NCI-H510A (cell line): ENCODE data around the gene KLHL7.
A peak's percentile ranks its signal among the peaks of the same experiment; 100 is the strongest.
"Not testable (repeated sequence)": the region's sequence is repeated elsewhere in the genome, so short reads cannot be mapped to it uniquely, and the experiment has no call there.

Experiments
- DNase-seq: peaks from one replicate; lab custom pipeline; 2025; lab: John Stamatoyannopoulos, UW

The KLHL7 gene

DNA sequence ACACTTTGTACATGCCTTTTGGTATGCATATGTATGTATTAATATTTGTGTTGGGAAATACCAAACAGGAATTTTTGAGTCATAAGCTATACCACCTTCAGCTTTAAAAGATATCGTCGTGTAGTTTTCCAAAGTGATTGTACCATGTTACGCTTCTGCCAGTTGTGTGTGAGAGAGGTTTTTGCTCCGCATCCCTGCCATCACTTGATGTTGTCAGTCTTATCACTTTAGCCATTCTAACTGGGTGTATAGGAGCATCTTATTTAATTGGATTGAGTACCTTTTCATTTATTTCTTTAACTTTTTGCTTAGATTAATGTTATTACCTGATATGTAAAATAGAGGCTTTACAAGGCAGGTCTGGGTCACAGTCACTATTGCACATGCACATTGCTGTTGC is 3.4 kb downstream of the KLHL7 start:
- DNase-seq, result no peak

DNA sequence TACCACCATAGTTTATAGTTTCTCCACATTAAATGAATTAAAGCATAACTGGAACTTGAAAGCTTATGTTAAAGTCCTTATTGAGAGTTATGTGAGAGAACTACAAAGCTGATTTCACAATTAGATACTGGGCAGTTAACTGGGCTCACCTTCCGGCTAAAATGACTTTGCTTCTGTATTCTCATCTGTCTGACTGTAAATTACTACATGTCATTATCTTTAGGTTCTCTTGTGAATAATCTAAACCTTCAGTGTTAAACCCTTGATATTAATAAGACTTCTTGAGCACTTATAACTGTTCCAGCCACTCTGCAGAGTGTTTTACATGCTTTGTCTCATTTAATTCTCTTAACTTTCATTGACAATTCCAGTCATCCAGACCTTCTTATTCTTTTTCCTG is 3.9 kb downstream of the KLHL7 start:
- no peak for DNase-seq

DNA sequence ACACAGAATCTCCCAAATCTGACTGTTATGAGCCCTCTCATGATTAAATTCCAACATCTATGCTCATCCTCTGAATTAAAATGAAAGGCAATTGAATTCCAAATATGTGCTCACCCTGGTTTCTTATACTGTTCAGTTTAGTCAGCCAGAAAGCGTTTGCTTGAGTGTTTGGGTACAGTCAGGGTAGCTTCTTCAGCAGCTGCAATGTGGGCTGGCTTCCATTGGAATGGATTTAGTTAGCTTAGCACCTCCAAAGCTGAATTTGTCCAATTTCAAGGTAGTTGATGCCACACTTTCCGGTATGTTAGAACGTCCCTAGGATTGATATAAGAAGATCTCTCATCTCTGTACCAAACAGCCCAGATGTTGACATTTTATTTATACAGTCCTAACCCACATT is 9.3 kb downstream of the KLHL7 start:
- no peak for DNase-seq

DNA sequence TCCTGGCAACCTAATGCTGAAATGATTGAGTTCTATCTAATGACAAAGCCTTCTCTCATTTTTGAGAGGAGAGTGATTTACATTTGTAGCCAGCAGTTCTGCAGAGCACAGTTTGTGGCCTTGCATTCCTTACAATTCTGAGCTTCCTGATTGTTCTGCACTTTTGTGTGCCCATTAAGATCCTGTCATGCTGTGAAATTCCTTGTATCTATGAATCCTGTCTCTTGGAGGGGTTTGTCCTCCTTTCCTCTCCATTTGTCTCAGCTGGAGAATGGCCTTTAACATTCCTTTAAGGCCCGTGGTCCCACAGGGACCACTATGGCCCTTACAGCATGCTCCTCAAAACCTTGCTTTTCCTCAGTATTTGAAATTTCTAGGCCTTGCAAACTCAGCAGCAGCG is 10.4 kb downstream of the KLHL7 start:
- DNase-seq, result no peak

DNA sequence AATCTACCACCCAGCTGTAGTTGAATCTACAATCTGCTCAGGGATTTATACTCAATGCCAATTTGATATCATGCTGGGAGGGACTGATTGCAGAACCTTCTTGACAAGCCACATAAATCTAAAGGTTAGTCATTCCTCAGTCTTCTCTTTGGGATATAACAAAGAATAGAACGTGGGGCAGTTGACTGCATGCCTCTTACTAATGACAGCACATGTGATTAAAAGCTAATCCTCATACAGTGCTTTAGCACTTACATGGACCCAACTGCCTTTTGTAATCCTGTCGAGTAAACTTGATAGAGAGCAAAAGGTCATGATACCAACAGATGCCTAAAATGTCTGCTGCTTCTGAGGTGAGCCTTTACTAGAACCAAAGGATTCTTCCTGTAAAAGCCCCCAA is 12.3 kb downstream of the KLHL7 start:
- DNase-seq, result no peak

DNA sequence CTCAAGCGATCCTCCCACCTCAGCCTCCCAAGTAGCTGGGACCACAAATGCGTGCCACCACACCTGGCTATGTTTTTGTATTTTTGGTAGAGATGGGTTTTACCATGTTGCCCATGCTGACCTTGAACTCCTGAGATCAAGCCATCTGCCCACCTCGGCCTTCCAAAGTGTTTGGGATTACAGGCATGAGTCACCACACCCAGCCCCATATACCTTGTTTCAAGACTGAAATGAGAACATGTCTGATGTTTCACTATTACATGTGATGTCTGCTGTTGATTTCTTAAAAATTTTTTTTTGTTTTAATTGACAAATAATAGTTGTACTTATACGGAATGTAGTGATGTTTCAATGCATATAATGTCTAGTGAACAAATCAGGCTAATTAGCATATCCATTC is 14.5 kb downstream of the KLHL7 start:
- DNase-seq, result no peak

DNA sequence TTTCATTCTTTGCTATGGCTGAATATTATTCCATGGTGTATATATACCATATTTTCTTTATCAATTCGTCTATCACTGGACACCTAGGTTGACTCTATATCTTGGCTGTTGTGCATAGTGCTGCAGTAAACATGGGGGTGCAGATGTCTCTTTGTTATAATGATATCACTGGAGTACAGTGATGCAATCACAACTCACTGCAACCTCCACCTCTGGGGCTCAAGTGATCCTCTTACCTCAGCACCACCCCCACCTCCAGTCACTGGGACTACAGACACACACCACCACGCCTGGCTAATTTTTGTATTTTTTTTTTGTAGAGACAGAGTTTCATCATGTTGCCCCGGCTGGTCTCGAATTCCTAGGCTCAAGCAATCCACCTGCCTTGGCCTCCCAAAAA is 15.6 kb downstream of the KLHL7 start:
- DNase-seq, result no peak

DNA sequence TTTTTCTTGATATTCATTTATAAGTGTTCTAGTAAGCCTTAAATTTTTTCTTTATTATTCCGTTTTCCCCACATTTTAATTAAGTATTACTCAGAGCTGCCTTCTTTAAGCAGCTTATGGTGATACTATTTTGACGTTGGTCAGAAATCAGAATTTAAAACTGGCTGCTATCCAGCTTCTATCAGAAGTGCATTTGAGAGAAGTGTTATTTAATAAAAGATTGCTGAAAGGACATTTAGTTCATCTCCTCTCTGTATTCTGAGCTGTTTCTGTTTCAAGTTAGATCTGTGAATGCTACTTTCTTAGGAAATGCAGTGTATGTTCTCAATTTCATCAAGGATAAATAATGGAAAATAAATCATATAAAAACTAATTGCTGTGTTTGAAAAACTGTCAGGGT is 17.4 kb downstream of the KLHL7 start:
- no peak for DNase-seq

DNA sequence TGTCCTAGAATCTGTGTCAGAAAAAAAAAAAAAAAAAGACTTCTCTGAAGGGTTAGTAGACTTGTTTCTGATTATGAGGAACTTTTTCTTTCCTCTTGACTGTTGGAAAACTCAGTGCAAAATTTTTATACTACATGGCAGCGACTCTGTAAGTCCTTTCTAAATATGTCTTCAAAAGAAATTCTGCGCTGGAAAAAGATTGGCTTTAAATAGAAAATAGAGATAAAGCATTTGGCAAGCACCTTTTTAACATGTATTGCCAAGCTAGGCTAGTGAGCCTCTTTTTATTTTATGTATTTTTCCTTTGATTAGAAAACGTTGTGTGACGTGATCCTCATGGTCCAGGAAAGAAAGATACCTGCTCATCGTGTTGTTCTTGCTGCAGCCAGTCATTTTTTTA is 17.9 kb downstream of the KLHL7 start:
- no peak for DNase-seq

DNA sequence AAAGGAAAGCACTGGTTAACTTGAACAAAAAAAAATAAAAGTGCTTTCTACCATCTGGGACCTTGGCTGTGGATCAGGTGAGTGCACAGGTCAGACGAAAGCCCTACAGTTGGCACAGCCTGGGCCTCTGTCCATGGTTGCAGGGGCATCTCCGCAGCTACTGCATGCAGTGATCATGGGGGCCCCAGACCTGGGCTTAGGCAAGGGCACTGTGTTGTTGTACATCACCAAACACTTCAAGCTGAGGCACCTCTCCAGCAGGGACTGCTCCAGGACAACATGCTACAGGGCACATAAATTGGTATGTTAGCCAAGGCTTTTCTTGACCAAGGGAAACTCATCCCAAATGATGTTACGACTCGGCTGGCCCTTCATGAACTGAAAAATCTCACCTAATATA is 23.5 kb downstream of the KLHL7 start:
- no peak for DNase-seq

DNA sequence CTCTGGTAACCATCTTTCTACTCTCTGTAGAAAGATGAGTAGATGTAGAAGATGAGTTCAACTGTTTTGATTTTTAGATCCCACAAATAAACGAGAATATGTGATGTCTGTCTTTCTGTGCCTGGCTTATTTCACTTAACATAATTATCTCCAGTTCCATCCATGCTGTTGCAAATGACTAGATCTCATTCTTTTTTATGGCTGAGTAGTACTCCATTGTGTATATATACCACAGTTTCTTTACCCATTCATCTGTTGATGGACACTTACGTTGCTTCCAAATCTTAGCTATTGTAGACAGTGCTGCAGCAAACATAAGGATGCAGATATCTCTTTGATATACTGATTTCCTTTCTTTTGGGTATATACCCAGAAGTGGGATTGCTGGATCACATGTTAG is 26.2 kb downstream of the KLHL7 start:
- not testable (repeated sequence) for DNase-seq

DNA sequence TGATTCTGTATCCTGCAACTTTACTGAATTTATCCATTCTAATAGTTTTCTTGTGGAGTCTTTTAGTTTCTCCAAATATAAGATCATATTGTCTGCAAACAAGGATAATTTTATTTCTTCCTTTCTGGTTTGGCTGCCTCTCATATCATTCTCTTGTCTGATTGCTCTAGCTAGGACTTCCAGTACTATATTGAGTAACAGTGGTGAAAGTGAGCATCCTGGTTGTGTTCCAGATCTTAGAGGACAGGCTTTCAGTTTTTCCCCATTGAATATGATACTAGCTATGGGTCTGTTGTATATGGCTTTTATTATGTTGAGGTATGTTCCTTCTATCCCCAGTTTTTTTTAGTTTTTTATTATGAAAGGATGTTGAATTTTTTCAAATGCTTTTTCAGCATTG is 28.2 kb downstream of the KLHL7 start:
- no peak for DNase-seq

DNA sequence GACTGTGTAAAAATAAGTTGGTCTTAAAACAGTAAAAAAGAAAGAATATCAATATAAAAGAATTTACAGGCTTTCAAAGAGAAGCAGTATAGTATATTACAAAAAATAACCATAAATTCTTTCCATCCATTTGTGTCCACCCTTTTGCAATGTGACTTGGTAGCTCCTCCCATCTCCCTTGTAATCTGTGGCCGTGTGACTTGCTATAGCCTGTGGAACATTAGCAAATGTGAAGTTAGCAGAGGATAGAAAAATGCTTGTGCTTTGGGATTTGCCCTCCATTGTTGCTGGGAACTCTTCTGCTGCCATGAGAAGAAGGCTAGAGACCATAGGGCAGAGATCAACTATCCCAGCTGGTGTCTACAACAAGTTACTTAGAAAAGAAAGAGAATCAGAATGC is 30.2 kb downstream of the KLHL7 start:
- no peak for DNase-seq

DNA sequence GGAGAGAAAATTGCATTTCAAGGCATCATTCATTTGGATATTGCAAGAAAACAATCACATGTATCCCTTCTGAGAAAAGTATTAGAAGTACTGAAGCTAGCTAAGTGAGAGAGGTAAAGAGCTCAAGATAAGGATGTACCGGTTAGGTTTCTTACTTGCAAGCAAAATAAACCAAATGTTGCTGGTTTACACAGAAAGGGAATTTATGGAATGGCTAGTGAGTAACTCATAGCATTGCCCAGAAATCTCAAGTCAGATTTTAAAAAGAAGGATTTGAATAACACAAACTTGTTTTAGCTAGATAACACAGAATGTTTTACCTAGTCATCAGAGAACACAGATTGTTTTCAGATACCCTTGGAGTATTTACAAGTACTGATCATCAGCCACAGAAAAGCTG is 30.6 kb downstream of the KLHL7 start:
- no peak for DNase-seq

DNA sequence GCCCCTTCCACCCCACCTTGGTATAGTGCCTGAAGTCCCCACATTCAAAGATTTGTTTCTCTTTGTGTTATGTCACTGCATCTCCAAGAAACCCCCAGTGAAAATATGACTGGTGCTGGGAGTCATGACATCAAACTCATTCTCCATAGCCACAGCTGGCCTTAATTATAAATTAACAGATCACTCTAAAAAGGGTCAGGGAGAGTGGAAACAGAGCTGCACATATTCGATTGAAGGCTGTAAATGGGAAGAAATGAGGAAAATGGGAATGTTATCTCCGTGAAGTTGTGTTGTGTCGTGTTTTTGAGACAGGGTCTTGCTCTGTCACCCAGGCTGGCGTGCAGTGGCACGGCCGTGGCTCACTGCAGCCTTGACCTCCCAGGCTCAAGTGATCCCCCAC is 52.1 kb downstream of the KLHL7 start:
- DNase-seq, result no peak

DNA sequence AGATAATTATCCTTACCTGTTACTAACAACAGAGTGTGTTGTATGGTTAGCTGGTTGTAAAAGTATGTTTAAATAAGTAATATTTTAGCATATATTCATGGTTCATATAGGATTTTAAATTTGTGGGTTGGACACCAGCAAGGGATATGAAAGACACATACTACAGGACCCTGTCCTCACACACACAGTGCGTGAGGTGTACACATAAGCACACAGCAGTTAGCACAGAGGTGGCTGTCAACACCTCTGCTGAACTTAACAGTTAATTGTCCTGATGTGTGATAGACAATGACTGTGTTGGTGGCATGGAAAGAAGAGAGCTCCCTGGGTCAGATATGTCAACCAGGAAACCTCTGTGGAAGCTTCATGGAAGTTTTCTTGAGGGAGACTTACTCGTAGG is 53.0 kb downstream of the KLHL7 start:
- DNase-seq, result no peak

DNA sequence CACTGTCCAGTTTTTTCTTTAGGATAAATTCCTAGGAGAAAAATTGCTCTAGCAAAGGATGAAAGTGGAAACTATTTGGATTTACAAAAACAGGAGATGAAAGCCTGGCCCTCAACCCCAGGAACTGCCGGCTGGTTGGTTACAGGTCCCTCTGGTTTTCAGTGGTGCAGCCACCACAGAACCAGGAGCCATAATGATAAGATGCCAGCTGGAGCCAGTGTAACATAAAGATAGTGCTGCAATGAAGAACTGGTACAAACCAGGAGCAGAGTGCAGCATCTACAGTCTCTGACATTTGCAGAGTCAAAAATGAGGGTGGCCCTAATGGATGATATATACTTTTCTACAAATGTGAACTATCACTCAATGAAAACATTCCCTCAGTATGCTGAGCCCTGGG is 55.9 kb downstream of the KLHL7 start:
- no peak for DNase-seq

DNA sequence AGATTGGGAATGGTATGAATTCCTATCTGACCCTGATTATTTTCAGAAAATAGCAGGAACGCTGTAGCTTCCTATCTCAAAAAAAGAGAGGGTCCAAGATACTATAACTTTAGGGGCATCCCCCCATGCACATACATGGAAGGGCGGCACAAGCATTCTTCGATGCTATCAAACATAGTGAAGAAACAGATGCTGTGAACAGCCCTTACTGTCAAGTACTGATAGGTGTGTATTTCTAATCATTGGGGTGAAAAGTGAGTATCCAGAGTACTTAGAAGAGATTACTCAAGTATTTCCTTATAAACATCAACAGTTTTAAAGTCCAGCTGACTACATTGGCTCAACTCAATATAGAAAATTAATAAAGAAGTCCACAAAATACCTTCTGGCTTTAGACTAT is 59.3 kb downstream of the KLHL7 start:
- DNase-seq, result no peak

DNA sequence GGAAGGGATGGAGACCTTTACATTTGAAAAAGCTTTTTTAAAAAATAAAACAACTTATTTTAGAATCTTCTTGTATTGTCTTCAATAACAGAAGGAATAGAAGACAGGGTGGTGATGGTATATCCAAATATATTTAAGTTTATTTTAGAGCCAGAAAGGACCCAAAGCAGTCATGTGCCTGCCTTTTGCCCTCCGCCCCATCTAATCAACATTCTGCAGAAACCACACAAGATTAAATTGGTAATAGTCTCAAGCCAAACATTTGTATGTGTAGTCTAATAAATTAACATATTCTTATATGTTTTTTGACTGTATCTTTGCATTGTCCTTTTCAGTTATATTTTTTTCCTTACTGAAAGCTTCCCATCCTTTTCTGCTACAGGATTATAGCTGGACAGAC is 59.7 kb downstream of the KLHL7 start:
- DNase-seq, result no peak

DNA sequence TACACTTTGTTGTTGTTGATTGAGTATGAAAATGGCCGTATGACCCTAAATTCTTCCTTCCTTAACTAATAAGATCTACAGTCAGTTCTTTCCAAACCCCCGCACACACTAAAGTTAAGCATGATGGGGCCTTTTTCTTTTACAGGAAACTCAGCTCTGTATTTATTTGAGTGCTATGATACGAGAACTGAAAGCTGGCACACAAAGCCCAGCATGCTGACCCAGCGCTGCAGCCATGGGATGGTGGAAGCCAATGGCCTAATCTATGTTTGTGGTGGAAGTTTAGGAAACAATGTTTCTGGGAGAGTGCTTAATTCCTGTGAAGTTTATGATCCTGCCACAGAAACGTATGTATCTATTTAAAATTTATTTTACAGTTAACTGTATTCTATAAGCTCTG is 62.1 kb downstream of the KLHL7 start:
- no peak for DNase-seq

DNA sequence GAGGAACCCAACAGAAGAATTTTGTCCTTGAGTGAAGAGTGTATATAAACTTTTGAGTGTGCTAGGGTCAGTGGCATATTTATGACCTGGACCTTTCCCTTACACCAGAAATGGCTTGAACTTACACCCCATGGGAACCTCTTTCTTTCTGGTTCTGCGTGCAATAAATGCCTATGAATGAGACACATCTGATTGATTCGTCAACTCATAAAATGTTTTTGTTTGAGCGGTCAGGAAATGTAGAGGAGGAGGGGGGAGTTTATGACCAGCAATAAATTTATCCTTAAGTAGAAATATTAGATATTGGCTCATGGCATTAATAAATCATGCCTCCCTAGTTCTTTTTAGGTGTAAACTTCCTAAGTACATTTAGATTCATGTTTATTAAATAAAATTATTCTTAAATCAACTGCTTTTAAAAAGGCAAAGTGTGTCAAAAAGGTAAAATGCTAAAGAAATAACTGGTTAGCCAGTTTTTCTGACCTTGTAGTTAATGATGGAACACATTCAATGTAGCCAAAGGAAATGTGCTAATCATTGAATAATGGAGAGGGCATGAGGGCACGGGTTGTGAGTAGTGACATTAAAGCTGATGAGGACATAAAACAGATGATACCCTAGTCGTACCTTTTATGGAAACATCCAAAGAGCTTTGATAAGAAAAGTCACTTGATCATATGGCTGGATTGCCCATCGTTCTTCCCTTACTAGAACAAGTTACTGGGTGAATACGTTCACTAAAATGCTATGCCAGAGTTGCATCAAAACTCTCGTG is 62.7 kb downstream of the KLHL7 start:
- DNase-seq, result no peak

DNA sequence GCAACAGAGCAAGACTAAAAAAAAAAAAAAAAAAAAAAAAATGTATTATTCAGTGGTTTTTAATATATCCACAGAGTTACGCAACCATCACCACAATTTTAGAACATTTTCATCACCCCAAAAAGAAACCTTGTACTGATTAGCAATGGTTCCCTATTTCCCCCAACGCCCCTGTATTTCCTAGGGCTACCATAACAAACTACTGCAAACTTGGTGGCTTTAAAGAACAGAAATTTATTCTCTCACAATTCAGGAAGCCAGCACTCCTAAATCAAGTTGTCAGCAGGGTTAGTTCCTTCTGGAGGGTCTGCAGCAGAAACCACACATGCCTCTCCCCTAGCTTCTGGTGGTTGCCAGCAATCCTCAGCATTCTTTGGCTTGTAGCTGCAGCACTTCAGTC is 70.4 kb downstream of the KLHL7 start:
- no peak for DNase-seq

DNA sequence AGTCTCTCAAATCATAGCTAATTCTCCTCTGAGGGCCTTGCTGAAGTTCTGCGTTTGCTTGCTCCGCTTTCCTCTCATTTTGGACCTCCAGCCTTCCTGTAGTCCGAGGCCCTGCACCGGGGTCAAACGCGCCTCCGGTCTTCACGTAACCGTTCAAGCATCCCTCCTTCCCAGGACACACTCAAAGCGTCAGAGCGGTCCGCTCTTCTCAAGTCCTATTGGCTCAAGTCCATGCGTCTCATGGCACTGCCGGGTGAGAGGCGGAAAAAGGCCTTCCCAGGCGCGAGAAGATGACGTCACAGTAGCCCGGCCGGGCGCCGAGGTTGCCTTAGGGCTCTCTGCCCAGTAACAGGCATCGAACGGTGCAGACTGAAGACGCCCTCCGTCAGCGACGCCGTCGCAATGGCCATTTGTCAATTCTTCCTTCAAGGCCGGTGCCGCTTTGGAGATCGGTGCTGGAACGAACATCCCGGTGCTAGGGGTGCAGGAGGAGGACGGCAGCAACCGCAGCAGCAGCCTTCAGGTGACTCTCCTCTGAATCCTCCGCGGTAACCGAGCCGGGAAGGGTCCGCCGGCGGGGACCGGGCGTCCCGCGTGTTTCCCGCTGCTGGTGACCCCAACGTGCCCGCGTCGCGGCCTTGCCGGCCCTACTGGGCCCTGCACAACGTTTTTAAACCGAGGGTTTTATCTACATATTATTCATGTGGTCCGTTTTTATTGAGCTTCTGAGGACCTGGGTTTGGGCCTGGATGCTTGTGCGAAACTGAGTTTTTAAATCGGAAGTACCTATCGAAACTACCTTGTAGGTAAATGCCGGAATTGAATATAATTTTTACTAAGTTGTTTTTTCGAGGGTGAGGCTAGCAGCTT is 76.3 kb downstream of the KLHL7 start, which contains the start of gene NUP42:
NUP42 (plus strand) TSS at position 365 of the 870 bp plus-strand sequence; CDS start at position 403, 38 bp downstream.
- DNase-seq, result peak; percentile 99
